AG04450 (cell line): ENCODE data around the gene RNF183. TPM values are rescaled to one million over a fixed set of nuclear protein-coding genes. Genes with fewer than 3 reads are reported as not detected.

ENCODE experiments used
- CTCF ChIA-PET: fragments of 300-600, 350-600 bp; formaldehyde crosslinking; extraction: SDS; loops from one replicate; lab custom pipeline; 2022; ENCODE audit warnings: antibody characterized with exemption, inconsistent platforms; lab: Charles Lee
- POLR2A ChIA-PET: fragments of 350-600 bp; formaldehyde crosslinking; extraction: SDS; loops from one replicate; lab custom pipeline; 2021; ENCODE audit warnings: antibody characterized with exemption, inconsistent platforms; lab: Yijun Ruan, JAX
- DNase-seq: peaks from one replicate; pipeline ENCODE4 v3.0.0-alpha.2; 2011; ENCODE audit warnings: low read depth, low spot score
- H3K27ac ChIP-seq: one replicate; pipeline ENCODE4 v1.5.1; 2012; ENCODE audit warnings: low read depth, low read length, control low read depth
- H3K27me3 ChIP-seq: one replicate; pipeline ENCODE4 v1.6.0; 2012; ENCODE audit warnings: low read length; ENCODE audit not compliant: control insufficient read depth, insufficient read depth
- H3K4me3 ChIP-seq: 2 replicates; pipeline ENCODE4 v1.5.1; 2011; ENCODE audit warnings: mild to moderate bottlenecking, low read depth, low read length, control low read depth
- H3K9me3 ChIP-seq: 2 replicates; pipeline ENCODE4 v1.5.1; 2012; ENCODE audit warnings: low read length; ENCODE audit not compliant: control insufficient read depth, insufficient read depth
- CTCF ChIP-seq: IDR thresholded peaks from 2 replicates; pipeline ENCODE4 v1.5.1; 2011; ENCODE audit warnings: low read depth, low read length, control low read depth, inconsistent platforms
- polyA plus RNA-seq: library from polyadenylated mRNA; depleted of rRNA; stranded (reverse); fragments of >200 nt; gene quantifications from 2 replicates; pipeline ENCODE4 v1.2.3, GENCODE V29; 2011

RNF183 gene
- polyA plus RNA-seq, 1 experiment, result not detected

GRCh38 chr9:113311961-113312360 lies 8.8 kb upstream of the RNF183 start:
- ChIA-PET POLR2A (no interaction called here), CTCF (interaction anchor here (0.6 to 2.0 kb wide), 5 partner anchors 87 to 343 kb away, joined by 3 to 8 read pairs (median 5); partner anchors contain the start of gene ALAD)
- no peak overlapping the region for H3K27ac ChIP-seq
- DNase-seq, result no peak
- no peak for TF ChIP-seq CTCF
- H3K4me3 ChIP-seq, result no peak overlapping the region
- H3K27me3 ChIP-seq, result peaks cover 2% of the 10 kb centered on the region
- H3K9me3 ChIP-seq, result no peaks in the 10 kb centered on the region

GRCh38 chr9:113310538-113310937 lies 7.4 kb upstream of the RNF183 start:
- POLR2A ChIA-PET, result interaction anchor here (0.9 kb wide), 1 partner anchor 35 kb away, joined by 3 read pairs; the partner anchor contains the start of genes CDC26 and PRPF4
- Histone ChIP-seq H3K27ac (no peak overlapping the region), H3K27me3 (no peaks in the 10 kb centered on the region), H3K9me3 (no peaks in the 10 kb centered on the region), H3K4me3 (no peak overlapping the region)
- no peak for TF ChIP-seq CTCF
- no peak for DNase-seq
- CTCF ChIA-PET, result interaction anchor here (0.7 to 2.2 kb wide), 5 partner anchors 16 to 134 kb away, joined by 3 to 17 read pairs (median 4); partner anchors contain the start of gene ALAD

- Histone ChIP-seq H3K27ac (no peak overlapping the region), H3K27me3 (peaks cover 4% of the 10 kb centered on the region), H3K4me3 (no peak overlapping the region), H3K9me3 (no peaks in the 10 kb centered on the region)
- ChIA-PET POLR2A (no interaction called here), CTCF (interaction anchor here (0.6 to 2.2 kb wide), 16 partner anchors 9 to 473 kb away, joined by 3 to 30 read pairs (median 4); partner anchors contain the start of gene ALAD)
- DNase-seq, result peak; percentile 10
- peak; percentile 82 for TF ChIP-seq CTCF
These were observed 6.1 kb upstream of the RNF183 start for GRCh38 chr9:113309204-113309813.

- POLR2A ChIA-PET, result no interaction called here
- DNase-seq, result no peak
- no peak overlapping the region for H3K4me3 ChIP-seq
- H3K27me3 ChIP-seq, result peaks cover 9% of the 10 kb centered on the region
- TF ChIP-seq CTCF, result no peak
- CTCF ChIA-PET, result interaction anchor here (1.3 to 1.9 kb wide), 4 partner anchors 11 to 99 kb away, joined by 6 to 30 read pairs (median 8); partner anchors contain the start of gene WDR31
- peaks cover 2% of the 10 kb centered on the region; the same call in 1 of the 2 replicates for H3K9me3 ChIP-seq
- no peak overlapping the region for H3K27ac ChIP-seq
These were observed 4.3 kb upstream of the RNF183 start for GRCh38 chr9:113307396-113307975.

GRCh38 chr9:113306566-113306965 lies 3.4 kb upstream of the RNF183 start:
- ChIA-PET POLR2A (no interaction called here), CTCF (no interaction called here)
- peaks cover 12% of the 10 kb centered on the region for H3K27me3 ChIP-seq
- H3K27ac ChIP-seq, result no peak overlapping the region
- H3K9me3 ChIP-seq, result peaks cover 2% of the 10 kb centered on the region; the same call in 1 of the 2 replicates
- H3K4me3 ChIP-seq, result no peak overlapping the region
- DNase-seq, result no peak
- no peak for TF ChIP-seq CTCF
